Natural killer cell (primary cell): Measurements from ENCODE around the gene ADIPOR2. TPM values are rescaled to one million over a fixed set of nuclear protein-coding genes. Genes with fewer than 3 reads are reported as not detected.

Experiments used
- ATAC-seq, 3 donors: fragments of 150-1000 bp in 2 of 3; fragments of 200-7000 bp in 1 of 3; cut with Tn5 transposase; 1 replicate in 1 of 3; 2 replicates in 2 of 3; pipeline ENCODE4 v1.10.0; 2021; ENCODE audit warnings: mild to moderate bottlenecking in 2 of 3, moderate library complexity in 2 of 3
- DNase-seq, 2 donors: peaks; one replicate each; pipeline versions ENCODE4 v3.0.0 to v3.0.0-alpha.2; 2013 to 2021; ENCODE audit warnings: mixed read lengths in 1 of 2
- H3K27ac ChIP-seq: one replicate; pipeline ENCODE4 v1.5.1; 2013; ENCODE audit warnings: mild to moderate bottlenecking, low read length
- H3K27me3 ChIP-seq: one replicate; pipeline ENCODE4 v1.6.1; 2013; ENCODE audit warnings: low read length; ENCODE audit not compliant: control insufficient read depth, insufficient read depth
- H3K36me3 ChIP-seq: one replicate; pipeline ENCODE4 v1.6.1; 2013; ENCODE audit warnings: low read length; ENCODE audit not compliant: control insufficient read depth, insufficient read depth
- H3K4me1 ChIP-seq: one replicate; pipeline ENCODE4 v1.6.1; 2013; ENCODE audit warnings: low read length; ENCODE audit not compliant: control insufficient read depth, insufficient read depth
- H3K4me3 ChIP-seq: one replicate; pipeline ENCODE4 v1.5.1; 2013; ENCODE audit warnings: low read length
- H3K9me3 ChIP-seq: one replicate; pipeline ENCODE4 v1.6.1; 2013; ENCODE audit warnings: low read length; ENCODE audit not compliant: control insufficient read depth, insufficient read depth
- H3K27ac Mint-ChIP-seq, 2 donors: one replicate each; pipeline ENCODE4 v1.8.0; 2022; ENCODE audit warnings: mild to moderate bottlenecking in 2 of 2, mixed read lengths in 2 of 2, moderate library complexity in 1 of 2
- H3K27me3 Mint-ChIP-seq, 2 donors: one replicate each; pipeline ENCODE4 v1.8.0; 2022; ENCODE audit warnings: low read depth in 2 of 2, mixed read lengths in 2 of 2
- H3K36me3 Mint-ChIP-seq: one replicate; pipeline ENCODE4 v1.8.0; 2022; ENCODE audit warnings: mixed read lengths
- H3K4me1 Mint-ChIP-seq, 2 donors: one replicate each; pipeline ENCODE4 v1.8.0; 2022; ENCODE audit warnings: mixed read lengths in 2 of 2
- H3K4me3 Mint-ChIP-seq: one replicate; pipeline ENCODE4 v1.8.0; 2022; ENCODE audit warnings: mild to moderate bottlenecking, moderate library complexity, mixed read lengths
- H3K9me3 Mint-ChIP-seq, 2 donors: one replicate each; pipeline ENCODE4 v1.8.0; 2022; ENCODE audit warnings: mixed read lengths in 2 of 2
- WGBS: methylation state at CpG from one replicate; pipeline ENCODE4 v1.1.7; 2013; ENCODE audit warnings: missing lambda C conversion rate; ENCODE audit not compliant: insufficient coverage; 5-methylcytosine and 5-hydroxymethylcytosine counted together
- intact Hi-C: fragments of 100-400 bp; cut with micrococcal nuclease; formaldehyde crosslinking; loops from one replicate; pipeline ENCODE4 v1.14.2; 2022
- total RNA-seq, 4 donors: library from RNA; stranded (reverse); fragments of 120-200 nt in 1 of 4; gene quantifications; one replicate each; pipeline versions ENCODE4 v1.2.3 to v1.2.4, GENCODE V29; 2013 to 2022
- TF ChIP-seq, protein P1 (sequence below): fragments of 200-600 bp; IDR thresholded peaks from one replicate; pipeline ENCODE4 v1.8.0; 2022; ENCODE audit warnings: antibody characterized with exemption

Gene ADIPOR2
- total RNA-seq, 3 donors from 2014 or later (not counting 1 experiment from before 2014, with no cell fraction given) = 38.6 to 48.3 (median 44.0) TPM

DNA sequence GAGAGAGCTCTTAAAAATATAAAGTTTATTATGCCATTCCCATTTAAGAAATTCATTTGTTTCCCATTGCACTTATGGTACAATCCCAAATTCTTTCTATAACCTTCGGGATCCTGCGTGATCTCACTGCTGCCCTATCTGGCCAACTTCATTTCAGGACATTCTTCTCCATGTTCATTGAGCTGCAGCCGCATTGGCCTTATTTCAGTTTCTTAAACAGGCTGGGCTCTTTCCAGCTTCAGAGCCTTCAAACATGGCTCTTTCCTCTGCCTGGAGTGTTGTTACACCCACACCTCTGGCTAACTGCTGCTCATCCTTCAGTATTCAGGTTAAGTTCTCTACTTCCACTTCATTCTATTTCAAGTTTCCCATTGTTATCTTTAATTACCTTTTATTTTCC, 71.0 kb downstream of the ADIPOR2 start:
- Histone ChIP-seq H3K9me3 (no peaks in the 10 kb centered on the region), H3K4me1 (no peaks in the 10 kb centered on the region), H3K36me3 (peaks cover 12% of the 10 kb centered on the region), H3K27ac (no peak overlapping the region), H3K27me3 (no peaks in the 10 kb centered on the region), H3K4me3 (no peak overlapping the region)
- peaks cover 23% of the 10 kb centered on the region in 2 donors for H3K4me1 Mint-ChIP-seq
- no peak for ATAC-seq
- TF ChIP-seq, protein P1, sequence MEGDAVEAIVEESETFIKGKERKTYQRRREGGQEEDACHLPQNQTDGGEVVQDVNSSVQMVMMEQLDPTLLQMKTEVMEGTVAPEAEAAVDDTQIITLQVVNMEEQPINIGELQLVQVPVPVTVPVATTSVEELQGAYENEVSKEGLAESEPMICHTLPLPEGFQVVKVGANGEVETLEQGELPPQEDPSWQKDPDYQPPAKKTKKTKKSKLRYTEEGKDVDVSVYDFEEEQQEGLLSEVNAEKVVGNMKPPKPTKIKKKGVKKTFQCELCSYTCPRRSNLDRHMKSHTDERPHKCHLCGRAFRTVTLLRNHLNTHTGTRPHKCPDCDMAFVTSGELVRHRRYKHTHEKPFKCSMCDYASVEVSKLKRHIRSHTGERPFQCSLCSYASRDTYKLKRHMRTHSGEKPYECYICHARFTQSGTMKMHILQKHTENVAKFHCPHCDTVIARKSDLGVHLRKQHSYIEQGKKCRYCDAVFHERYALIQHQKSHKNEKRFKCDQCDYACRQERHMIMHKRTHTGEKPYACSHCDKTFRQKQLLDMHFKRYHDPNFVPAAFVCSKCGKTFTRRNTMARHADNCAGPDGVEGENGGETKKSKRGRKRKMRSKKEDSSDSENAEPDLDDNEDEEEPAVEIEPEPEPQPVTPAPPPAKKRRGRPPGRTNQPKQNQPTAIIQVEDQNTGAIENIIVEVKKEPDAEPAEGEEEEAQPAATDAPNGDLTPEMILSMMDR = no peak
- peak overlapping the region in 1 of 2 donors; percentile 29 for H3K27ac Mint-ChIP-seq
- no peaks in the 10 kb centered on the region for H3K27me3 Mint-ChIP-seq
- DNase-seq = no peak
- WGBS = 98% methylated on average over 3 of the region's 3 CpGs
- H3K9me3 Mint-ChIP-seq = no peaks in the 10 kb centered on the region
- H3K4me3 Mint-ChIP-seq = no peak overlapping the region
- intact Hi-C loops = no loop called here
- no peaks in the 10 kb centered on the region for H3K36me3 Mint-ChIP-seq

DNA sequence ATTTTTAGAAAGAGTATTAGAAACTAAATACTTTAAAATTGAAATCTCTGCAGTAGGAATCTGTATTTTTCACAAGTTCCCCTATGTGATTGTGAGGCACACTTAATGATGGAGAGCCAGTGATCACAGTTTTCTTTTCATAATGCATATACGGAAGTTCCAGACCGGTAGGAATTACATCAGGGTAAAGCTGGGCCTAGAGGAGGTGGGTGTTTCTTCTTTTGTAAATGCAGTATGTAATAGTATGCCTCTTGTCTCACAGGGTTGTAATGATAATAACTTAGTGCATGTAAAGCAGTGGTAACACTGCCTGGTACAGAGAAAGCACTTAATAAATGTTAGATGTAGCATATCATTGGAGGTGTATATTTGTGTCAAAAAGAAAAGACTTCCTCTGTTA, 72.3 kb downstream of the ADIPOR2 start:
- H3K9me3 Mint-ChIP-seq = no peaks in the 10 kb centered on the region
- intact Hi-C loops = no loop called here
- H3K27ac ChIP-seq = no peak overlapping the region
- peaks cover 4% of the 10 kb centered on the region for H3K36me3 ChIP-seq
- H3K4me3 Mint-ChIP-seq = no peak overlapping the region
- WGBS = 97% methylated on average over 2 of the region's 2 CpGs
- no peaks in the 10 kb centered on the region for H3K27me3 ChIP-seq
- H3K27ac Mint-ChIP-seq = no peak overlapping the region
- no peaks in the 10 kb centered on the region for H3K9me3 ChIP-seq
- ATAC-seq (no peak), DNase-seq (no peak)
- H3K36me3 Mint-ChIP-seq = no peaks in the 10 kb centered on the region
- H3K4me1 ChIP-seq = no peaks in the 10 kb centered on the region
- H3K4me1 Mint-ChIP-seq = peaks cover 23 to 26% of the 10 kb centered on the region in 2 donors
- TF ChIP-seq, protein P1 = no peak
- H3K4me3 ChIP-seq = no peak overlapping the region
- H3K27me3 Mint-ChIP-seq = no peaks in the 10 kb centered on the region

DNA sequence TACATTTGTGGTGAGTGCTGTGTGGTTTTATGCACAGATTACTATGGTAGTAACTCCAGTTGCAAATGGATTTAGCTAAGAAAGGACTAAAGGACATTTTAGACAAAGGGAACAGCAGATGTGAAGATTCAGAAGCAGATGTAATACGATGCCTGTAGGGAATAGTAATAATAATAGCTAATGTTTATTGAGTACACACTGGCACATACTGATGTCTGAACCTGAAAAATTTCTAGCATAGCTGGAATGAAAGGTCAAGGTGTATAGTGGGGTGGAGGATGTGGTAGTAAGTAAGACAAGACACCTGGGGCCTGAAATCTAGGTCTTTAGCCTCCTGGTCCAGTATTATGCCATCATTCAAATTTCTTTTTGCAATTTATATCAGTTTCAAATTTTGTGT, 75.2 kb downstream of the ADIPOR2 start:
- Mint-ChIP-seq H3K36me3 (no peaks in the 10 kb centered on the region), H3K9me3 (no peaks in the 10 kb centered on the region), H3K4me1 (peaks cover 18 to 29% of the 10 kb centered on the region in 2 donors), H3K27me3 (no peaks in the 10 kb centered on the region), H3K4me3 (no peak overlapping the region), H3K27ac (peak overlapping the region; percentile 3 to 33)
- Histone ChIP-seq H3K27ac (no peak overlapping the region), H3K27me3 (no peaks in the 10 kb centered on the region), H3K4me3 (no peak overlapping the region), H3K36me3 (peaks cover 2% of the 10 kb centered on the region), H3K9me3 (no peaks in the 10 kb centered on the region), H3K4me1 (no peaks in the 10 kb centered on the region)
- ATAC-seq (no peak), DNase-seq (no peak)
- intact Hi-C loops = no loop called here
- TF ChIP-seq, protein P1 = no peak
- WGBS = 95% methylated on average over 1 of the region's 1 CpG

DNA sequence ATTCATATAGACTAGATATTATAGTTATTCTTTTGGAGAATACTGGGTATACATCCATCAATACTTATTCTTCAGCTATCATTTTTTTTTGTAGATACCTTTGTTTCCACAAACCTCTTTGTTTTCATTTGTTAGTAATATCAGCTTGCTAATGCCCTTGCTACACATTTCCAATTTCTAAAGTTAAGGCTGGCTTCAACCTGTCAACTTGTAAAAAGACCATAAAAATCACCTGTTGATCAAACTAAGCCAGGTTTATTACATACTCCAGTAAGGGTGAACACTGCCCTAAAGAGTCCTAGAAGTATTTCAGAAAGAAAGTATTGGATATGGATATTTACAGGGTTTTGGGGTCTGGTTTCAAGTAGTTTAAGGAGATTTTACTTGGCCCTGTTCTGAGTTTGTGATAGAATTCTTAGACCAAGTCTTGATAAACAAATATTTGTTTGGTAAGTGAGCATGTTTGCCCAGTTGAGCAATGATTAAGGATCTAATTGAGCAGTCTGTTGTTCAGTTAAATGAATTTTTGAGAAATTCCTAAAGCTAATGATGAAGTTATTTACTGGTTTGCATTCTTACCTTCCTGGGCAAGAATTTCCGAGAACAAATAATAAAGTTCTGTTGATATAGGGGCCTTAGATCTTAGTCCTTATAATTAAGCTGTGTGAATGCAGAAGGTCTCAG, 76.7 kb downstream of the ADIPOR2 start:
- no peaks in the 10 kb centered on the region for H3K4me1 ChIP-seq
- Mint-ChIP-seq H3K27ac (no peak overlapping the region), H3K36me3 (no peaks in the 10 kb centered on the region), H3K4me1 (peaks cover 20 to 23% of the 10 kb centered on the region in 2 donors), H3K9me3 (no peaks in the 10 kb centered on the region), H3K27me3 (no peaks in the 10 kb centered on the region), H3K4me3 (no peak overlapping the region)
- WGBS = 89% methylated on average over 1 of the region's 1 CpG
- H3K9me3 ChIP-seq = no peaks in the 10 kb centered on the region
- H3K27me3 ChIP-seq = no peaks in the 10 kb centered on the region
- H3K27ac ChIP-seq = no peak overlapping the region
- DNase-seq = no peak
- peaks cover 2% of the 10 kb centered on the region for H3K36me3 ChIP-seq
- no peak overlapping the region for H3K4me3 ChIP-seq
- TF ChIP-seq, protein P1 = no peak
- ATAC-seq = no peak
- intact Hi-C loops = no loop called here
